K562 (cell line): ENCODE measurements around the gene FMNL1. TPM values are rescaled to one million over a fixed set of nuclear protein-coding genes. Genes with fewer than 3 reads are reported as not detected.

ENCODE experiments used
- CSDE1 ChIP-seq, 2 experiments: fragments of 450-650 bp; IDR thresholded peaks; 2 replicates each; pipeline ENCODE4 v1.6.1; 2016; ENCODE audit warnings: mild to moderate bottlenecking in 1 of 2
- PML ChIP-seq: IDR thresholded peaks from 2 replicates; pipeline ENCODE4 v1.6.1; 2012; ENCODE audit warnings: low read length, inconsistent platforms
- RBBP5 ChIP-seq: fragments of 200-600 bp; sonication (generic); IDR thresholded peaks from 2 replicates; pipeline ENCODE4 v1.6.1; 2012; ENCODE audit warnings: borderline replicate concordance, mild to moderate bottlenecking, low read length, control low read depth, inconsistent platforms; ENCODE audit not compliant: insufficient read depth, poor library complexity, severe bottlenecking
- REST ChIP-seq, 2 experiments: fragments of 450-650 bp; formaldehyde crosslinking in 1 of 2; IDR thresholded peaks; 2 replicates each; pipeline versions ENCODE4 v1.4.0 to v1.6.1; 2014 to 2020; ENCODE audit warnings: mild to moderate bottlenecking in 2 of 2, borderline replicate concordance in 1 of 2, low read depth in 1 of 2
- SRSF3 ChIP-seq: fragments of 200-400 bp; formaldehyde crosslinking; IDR thresholded peaks from 2 replicates; pipeline ENCODE4 v1.6.1; 2016; ENCODE audit warnings: mild to moderate bottlenecking, low read length, moderate library complexity; ENCODE audit not compliant: insufficient read depth
- TCF7L2 ChIP-seq: fragments of 150-350 bp; IDR thresholded peaks from 2 replicates; pipeline ENCODE4 v1.6.1; 2016; ENCODE audit warnings: low read depth, mild to moderate bottlenecking, low read length, moderate library complexity
- WHSC1 ChIP-seq: IDR thresholded peaks from one replicate; pipeline ENCODE4 v1.6.1; 2012; ENCODE audit warnings: low read length, control low read depth, inconsistent platforms
- ZNF395 ChIP-seq: fragments of 200-800 bp; sonication (Bioruptor generic); IDR thresholded peaks from 2 replicates; pipeline ENCODE4 v1.6.1; 2017; ENCODE audit warnings: missing genetic modification characterization, missing compliant biosample characterization
- polyA plus RNA-seq, 8 experiments: library from polyadenylated mRNA; depleted of rRNA in 4 of 8; stranded (reverse) in 5 of 8; unstranded in 3 of 8; fragments of >200 nt; fragmentation: Nextera tagmentation in 2 of 8; fragmentation: Illumina TruSeq in 1 of 8; extraction: Ambion mirVana in 2 of 8; extraction: Trizol in 1 of 8; gene quantifications; 2 replicates each; pipeline versions ENCODE4 v1.2.1 to v1.2.3, GENCODE V29; 2011 to 2014; ENCODE audit warnings: inconsistent platforms in 1 of 8, missing spikeins in 1 of 8
- total RNA-seq, 7 experiments: library from RNA; depleted of rRNA in 6 of 7; stranded (reverse); fragments of >200 nt in 6 of 7; fragmentation: Illumina TruSeq in 2 of 7; extraction: Trizol in 2 of 7; gene quantifications; 2 replicates each; pipeline versions ENCODE4 v1.2.1 to v1.2.3, GENCODE V29; 2011 to 2021; ENCODE audit warnings: low replicate concordance in 1 of 7

FMNL1 gene
- total and polyA plus RNA-seq, 9 of the 15 experiments (the other 6 are each of a cell fraction or from before 2014, with no cell fraction given): 0.70 to 36.6 (median 7.7) TPM

- no peak for TF ChIP-seq REST (IDR thresholded peaks at IDR 0.05; ENCODE audit: borderline replicate concordance)
- TF ChIP-seq REST (CRISPR knock-in tag; IDR thresholded peaks at IDR 0.05; ENCODE audit: low read depth): no peak
- TF ChIP-seq PML: no peak
- no peak for TF ChIP-seq WHSC1
- no peak for TF ChIP-seq CSDE1 (IDR thresholded peaks at IDR 0.05)
- TF ChIP-seq RBBP5: no peak
- TF ChIP-seq SRSF3: no peak
- no peak for TF ChIP-seq ZNF395 (CRISPR knock-in tag)
- no peak for TF ChIP-seq TCF7L2
Measured at GRCh38 chr17:45222014-45222288, 266 bp downstream of the FMNL1 start (continued).
